ENCODE data around the gene CRX. TPM values are rescaled to one million over a fixed set of nuclear protein-coding genes. Genes with fewer than 3 reads are reported as not detected.

The CRX gene
- total RNA-seq, 1 donor from 2014 or later: 0.19 TPM

DNA sequence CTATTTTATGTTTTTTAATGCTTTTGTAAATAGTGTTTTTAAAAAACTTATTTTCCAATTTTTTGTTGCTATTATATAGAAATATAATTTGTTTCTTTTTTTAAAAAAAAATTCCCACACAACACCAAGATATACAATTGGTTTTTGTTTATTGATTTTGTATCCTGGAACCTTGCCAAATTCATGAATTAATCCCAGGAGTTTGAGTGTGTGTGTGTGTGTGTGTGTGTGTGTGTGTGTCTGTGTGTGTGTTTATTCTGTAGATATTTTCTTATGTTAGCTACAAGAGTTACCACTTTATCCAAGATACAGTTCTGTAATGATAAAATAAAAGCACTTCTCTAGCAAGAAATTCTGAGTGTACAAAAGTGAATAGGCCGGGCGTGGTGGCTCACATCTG is 25.0 kb upstream of the CRX start:
- H3K36me3 ChIP-seq: no peaks in the 10 kb centered on the region
- H3K27ac ChIP-seq: no peak overlapping the region
- H3K9ac ChIP-seq: no peak overlapping the region
- no peaks in the 10 kb centered on the region for H3K27me3 ChIP-seq
- no peak overlapping the region for H3K4me2 ChIP-seq
- no peak for DNase-seq (ENCODE audit: low spot score)
- no peaks in the 10 kb centered on the region for H3K79me2 ChIP-seq (ENCODE audit: low read depth)
- H3K4me1 ChIP-seq: peaks cover 10% of the 10 kb centered on the region
- peaks cover 5% of the 10 kb centered on the region for H3K36me3 Mint-ChIP-seq
- H3K4me1 Mint-ChIP-seq: no peaks in the 10 kb centered on the region
- H3K4me3 Mint-ChIP-seq: no peak overlapping the region
- H3K9me3 Mint-ChIP-seq: peaks cover 13% of the 10 kb centered on the region
- TF ChIP-seq, protein P1, sequence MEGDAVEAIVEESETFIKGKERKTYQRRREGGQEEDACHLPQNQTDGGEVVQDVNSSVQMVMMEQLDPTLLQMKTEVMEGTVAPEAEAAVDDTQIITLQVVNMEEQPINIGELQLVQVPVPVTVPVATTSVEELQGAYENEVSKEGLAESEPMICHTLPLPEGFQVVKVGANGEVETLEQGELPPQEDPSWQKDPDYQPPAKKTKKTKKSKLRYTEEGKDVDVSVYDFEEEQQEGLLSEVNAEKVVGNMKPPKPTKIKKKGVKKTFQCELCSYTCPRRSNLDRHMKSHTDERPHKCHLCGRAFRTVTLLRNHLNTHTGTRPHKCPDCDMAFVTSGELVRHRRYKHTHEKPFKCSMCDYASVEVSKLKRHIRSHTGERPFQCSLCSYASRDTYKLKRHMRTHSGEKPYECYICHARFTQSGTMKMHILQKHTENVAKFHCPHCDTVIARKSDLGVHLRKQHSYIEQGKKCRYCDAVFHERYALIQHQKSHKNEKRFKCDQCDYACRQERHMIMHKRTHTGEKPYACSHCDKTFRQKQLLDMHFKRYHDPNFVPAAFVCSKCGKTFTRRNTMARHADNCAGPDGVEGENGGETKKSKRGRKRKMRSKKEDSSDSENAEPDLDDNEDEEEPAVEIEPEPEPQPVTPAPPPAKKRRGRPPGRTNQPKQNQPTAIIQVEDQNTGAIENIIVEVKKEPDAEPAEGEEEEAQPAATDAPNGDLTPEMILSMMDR (IDR thresholded peaks at IDR 0.05): no peak
- TF ChIP-seq EZH2phosphoT487 (IDR thresholded peaks at IDR 0.05) (no peak), EZH2 (IDR thresholded peaks at IDR 0.05) (no peak)
- peaks cover 14% of the 10 kb centered on the region for H3K27me3 Mint-ChIP-seq (ENCODE audit: insufficient read depth, low read depth)
- no peak overlapping the region for H3K4me3 ChIP-seq
- peaks cover 10% of the 10 kb centered on the region for H3K9me3 ChIP-seq (ENCODE audit: low read depth)
- H3F3A ChIP-seq (ENCODE audit: low read depth): peaks cover 7% of the 10 kb centered on the region
- no peak overlapping the region for H2AFZ ChIP-seq (replicated peaks)
- no peak overlapping the region for H3K27ac Mint-ChIP-seq
- no peaks in the 10 kb centered on the region for H4K20me1 ChIP-seq (ENCODE audit: low read depth)

- Histone ChIP-seq H4K20me1 (ENCODE audit: low read depth) (no peaks in the 10 kb centered on the region), H3K27ac (no peak overlapping the region), H2AFZ (replicated peaks) (no peak overlapping the region)
Observed at GRCh38 chr19:47797996-47798903, 23.5 kb upstream of the CRX start.

DNA sequence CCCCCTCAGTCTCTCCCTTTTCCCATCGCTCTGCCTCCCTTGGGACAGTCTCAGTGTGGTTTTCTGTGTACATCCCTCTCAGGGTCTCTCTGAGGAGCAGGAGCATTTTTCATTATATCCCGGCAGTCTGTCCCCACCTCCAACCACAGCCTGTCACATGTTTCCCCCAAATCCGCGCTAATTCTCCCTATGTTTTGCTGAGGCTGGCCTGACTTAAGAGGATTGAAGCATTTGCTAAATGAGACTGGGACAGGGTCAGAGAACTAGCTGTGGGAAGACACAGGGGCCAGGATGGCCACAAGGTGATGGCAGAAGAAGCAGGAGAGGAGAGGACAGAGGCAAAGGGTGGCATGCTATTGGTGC is 22.9 kb upstream of the CRX start:
- H3K4me1 ChIP-seq: peaks cover 10% of the 10 kb centered on the region
- no peak overlapping the region for H3K27ac ChIP-seq
- peaks cover 7% of the 10 kb centered on the region for H3F3A ChIP-seq (ENCODE audit: low read depth)
- H4K20me1 ChIP-seq (ENCODE audit: low read depth): no peaks in the 10 kb centered on the region
- TF ChIP-seq, protein P1 (IDR thresholded peaks at IDR 0.05): no peak
- TF ChIP-seq EZH2phosphoT487 (IDR thresholded peaks at IDR 0.05) (no peak), EZH2 (IDR thresholded peaks at IDR 0.05) (no peak)
- H2AFZ ChIP-seq (replicated peaks): no peak overlapping the region
- Mint-ChIP-seq H3K27me3 (ENCODE audit: insufficient read depth, low read depth) (peaks cover 14% of the 10 kb centered on the region), H3K27ac (no peak overlapping the region), H3K4me3 (no peak overlapping the region), H3K9me3 (peaks cover 11% of the 10 kb centered on the region), H3K36me3 (peaks cover 5% of the 10 kb centered on the region), H3K4me1 (no peaks in the 10 kb centered on the region)
- H3K4me3 ChIP-seq: no peak overlapping the region
- H3K9ac ChIP-seq: no peak overlapping the region
- H3K79me2 ChIP-seq (ENCODE audit: low read depth): no peaks in the 10 kb centered on the region
- no peak overlapping the region for H3K4me2 ChIP-seq
- H3K36me3 ChIP-seq: no peaks in the 10 kb centered on the region
- DNase-seq (ENCODE audit: low spot score): no peak
- peaks cover 5% of the 10 kb centered on the region for H3K9me3 ChIP-seq (ENCODE audit: low read depth)
- H3K27me3 ChIP-seq: no peaks in the 10 kb centered on the region

More at GRCh38 chr19:47797996-47798903, 23.5 kb upstream of the CRX start:
- Mint-ChIP-seq H3K27ac (peak overlapping the region; percentile 36), H3K4me1 (no peaks in the 10 kb centered on the region), H3K4me3 (no peak overlapping the region), H3K27me3 (ENCODE audit: insufficient read depth, low read depth) (peaks cover 14% of the 10 kb centered on the region), H3K36me3 (peaks cover 5% of the 10 kb centered on the region), H3K9me3 (peaks cover 11% of the 10 kb centered on the region)
- H3K4me2 ChIP-seq: no peak overlapping the region
- H3K4me1 ChIP-seq: peaks cover 10% of the 10 kb centered on the region
- H3F3A ChIP-seq (ENCODE audit: low read depth): peaks cover 7% of the 10 kb centered on the region
- no peak for DNase-seq (ENCODE audit: low spot score)
- H3K4me3 ChIP-seq: no peak overlapping the region
- TF ChIP-seq EZH2phosphoT487 (IDR thresholded peaks at IDR 0.05) (no peak), EZH2 (IDR thresholded peaks at IDR 0.05) (no peak)
- TF ChIP-seq, protein P1 (IDR thresholded peaks at IDR 0.05): no peak
- no peak overlapping the region for H3K9ac ChIP-seq
- H3K27me3 ChIP-seq: no peaks in the 10 kb centered on the region
- peaks cover 5% of the 10 kb centered on the region for H3K9me3 ChIP-seq (ENCODE audit: low read depth)
- no peaks in the 10 kb centered on the region for H3K79me2 ChIP-seq (ENCODE audit: low read depth)
- no peaks in the 10 kb centered on the region for H3K36me3 ChIP-seq

All from neural progenitor cell (in vitro differentiated cells).